Epithelial cell of proximal tubule (primary cell): ENCODE results near the gene AIF1L. TPM values are rescaled to one million over a fixed set of nuclear protein-coding genes. Genes with fewer than 3 reads are reported as not detected.

Experiments
- DNase-seq: peaks from one replicate; pipeline ENCODE4 v3.0.0-alpha.2; 2011; ENCODE audit warnings: low read depth
- H3K4me3 ChIP-seq: 2 replicates; pipeline ENCODE4 v1.5.1; 2011; ENCODE audit warnings: low read depth, mild to moderate bottlenecking, low read length
- CTCF ChIP-seq: conservative IDR thresholded peaks from 2 replicates; pipeline ENCODE4 v1.5.1; 2012; ENCODE audit warnings: low read depth, mild to moderate bottlenecking, low read length
- total RNA-seq: library from RNA; depleted of rRNA; stranded (reverse); fragments of >200 nt; gene quantifications from 2 replicates; pipeline ENCODE4 v1.2.3, GENCODE V29; 2015

The AIF1L gene
- total RNA-seq, 1 donor from 2014 or later: 71.6 TPM

DNA sequence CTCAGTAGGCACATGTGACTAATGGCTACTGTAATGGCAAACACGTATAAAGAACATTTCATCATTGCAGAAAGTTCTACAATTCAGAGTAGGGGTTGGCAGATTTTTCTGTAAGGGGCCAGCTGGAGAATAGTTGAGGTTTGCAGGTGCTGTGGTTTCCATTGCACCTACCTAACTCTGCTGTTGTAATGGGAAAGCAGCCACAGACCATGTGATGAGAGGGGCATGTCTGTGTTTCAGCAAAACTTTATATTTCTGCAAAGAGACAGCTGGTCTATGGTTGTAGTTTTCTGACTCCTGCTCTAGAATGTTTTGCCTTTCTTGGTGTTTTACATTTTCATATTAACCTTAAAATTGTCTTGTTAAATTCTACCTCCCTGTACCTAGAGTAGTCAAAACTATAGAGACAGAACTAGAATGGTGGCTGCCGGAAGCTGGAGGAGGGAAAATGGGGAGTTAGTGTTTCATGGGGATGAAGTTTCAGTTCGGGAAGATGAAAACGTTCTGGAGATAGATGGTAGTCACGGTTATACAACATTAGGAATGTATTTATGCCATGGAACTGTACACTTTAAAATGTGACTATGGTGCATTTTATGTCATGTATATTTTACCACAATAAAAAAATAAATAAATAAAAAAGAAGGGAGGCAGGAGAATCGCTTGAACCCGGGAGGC, 73.4 kb downstream of the AIF1L start:
- no peak overlapping the region for H3K4me3 ChIP-seq
- DNase-seq: no peak
- TF ChIP-seq CTCF: no peak

Other genes with a start within 250 kb of the AIF1L start
- gene QRFP, start 199.7 kb upstream of the AIF1L start, total RNA-seq: not detected in 2 replicates
- 0.29 TPM in 1 of 2 replicates, not detected in the other for gene FIBCD1, start 157.3 kb upstream of the AIF1L start, total RNA-seq
- gene LAMC3, start 87.4 kb upstream of the AIF1L start, total RNA-seq: 0.14 and 0.29 TPM in 2 replicates
- 18.5 and 37.2 TPM in 2 replicates for gene NUP214, start 29.1 kb downstream of the AIF1L start, total RNA-seq
- under 0.01 and 0.29 TPM in 2 replicates for gene FAM78A, start 180.0 kb downstream of the AIF1L start, total RNA-seq
- 0.65 and 2.2 TPM in 2 replicates for gene PLPP7, start 193.2 kb downstream of the AIF1L start, total RNA-seq